Left ventricle myocardium inferior (tissue), 1 donor: Measurements from ENCODE around the gene IFNGR1. TPM values are rescaled to one million over a fixed set of nuclear protein-coding genes. Genes with fewer than 3 reads are reported as not detected.

ENCODE experiments used
- DNase-seq: peaks from one replicate; pipeline ENCODE4 v3.0.0-alpha.2; 2020
- H3K27ac ChIP-seq: fragments of 200-600 bp; replicated peaks from 2 replicates; pipeline ENCODE4 v1.8.0; 2021
- H3K27me3 ChIP-seq: fragments of 200-600 bp; 2 replicates; pipeline ENCODE4 v1.8.0; 2021; ENCODE audit warnings: low read depth
- H3K36me3 ChIP-seq: fragments of 200-600 bp; 2 replicates; pipeline ENCODE4 v1.8.0; 2021
- H3K4me1 ChIP-seq: fragments of 200-600 bp; 2 replicates; pipeline ENCODE4 v1.8.0; 2021
- H3K4me3 ChIP-seq: fragments of 200-600 bp; 2 replicates; pipeline ENCODE4 v1.8.0; 2021; ENCODE audit warnings: mild to moderate bottlenecking, moderate library complexity
- H3K9me3 ChIP-seq: fragments of 200-600 bp; replicated peaks from 2 replicates; pipeline ENCODE4 v1.8.0; 2021
- CTCF ChIP-seq: fragments of 200-600 bp; IDR thresholded peaks from 2 replicates; pipeline ENCODE4 v1.8.0; 2021; ENCODE audit warnings: antibody characterized with exemption, mild to moderate bottlenecking, borderline replicate concordance
- intact Hi-C: fragments of 100-400 bp; cut with micrococcal nuclease; formaldehyde crosslinking; loops from one replicate; pipeline ENCODE4 v1.11.0; 2022
- total RNA-seq: library from RNA; stranded (reverse); fragmentation: NEBNext Ultra II Directional; extraction: Animal tissue kit (Norgen Biotek cat#: 25700); gene quantifications from one replicate; pipeline ENCODE4 v1.2.1, GENCODE V29; 2021
- donor health status: DM: no; HTN: yes; CAD: no; lungs with severe emphysema.

IFNGR1 gene
- total RNA-seq, 1 donor from 2014 or later: 97.6 TPM

DNA sequence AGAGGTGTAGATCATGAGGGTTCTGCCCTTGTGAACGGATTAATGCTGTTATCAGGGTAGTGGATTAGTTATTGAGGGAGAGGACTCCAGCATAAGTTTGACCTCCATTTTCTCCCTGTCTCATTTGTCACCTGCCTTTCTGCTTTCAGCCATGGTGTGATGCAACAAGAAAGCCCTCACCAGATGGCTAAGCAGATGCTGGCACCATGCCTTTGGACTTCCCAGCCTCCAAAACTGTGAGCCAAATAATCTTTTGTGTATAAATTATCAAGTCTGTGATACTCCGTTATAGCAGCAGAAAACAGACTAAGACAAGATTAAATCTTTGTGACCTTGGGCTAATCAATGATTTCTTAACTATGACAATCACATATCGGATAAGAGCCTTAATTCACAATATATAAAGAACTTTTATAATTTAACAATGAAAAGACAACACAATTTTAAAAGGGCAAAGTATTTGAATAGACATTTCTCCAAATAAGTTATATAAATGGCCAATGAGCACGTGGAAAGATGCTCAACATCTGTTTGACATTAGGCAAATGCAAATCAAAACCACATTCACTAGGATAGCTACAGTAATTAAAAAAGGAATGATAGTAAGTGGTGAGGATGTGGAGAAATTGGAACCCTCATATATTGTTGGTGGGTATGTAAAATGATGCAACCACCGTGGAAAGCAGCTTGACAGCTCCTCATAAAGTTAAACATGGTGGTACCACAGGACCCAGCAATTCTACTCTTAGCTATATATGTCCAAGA lies 45.3 kb upstream of the IFNGR1 start:
- peaks cover 48% of the 10 kb centered on the region for H3K4me1 ChIP-seq
- H3K27ac ChIP-seq: peak overlapping the region; percentile 0
- peaks cover 5% of the 10 kb centered on the region for H3K9me3 ChIP-seq
- H3K4me3 ChIP-seq: no peak overlapping the region
- no peaks in the 10 kb centered on the region for H3K36me3 ChIP-seq
- intact Hi-C loops: no loop called here
- H3K27me3 ChIP-seq: no peaks in the 10 kb centered on the region
- DNase-seq: peak; percentile 37
- no peak for TF ChIP-seq CTCF

DNA sequence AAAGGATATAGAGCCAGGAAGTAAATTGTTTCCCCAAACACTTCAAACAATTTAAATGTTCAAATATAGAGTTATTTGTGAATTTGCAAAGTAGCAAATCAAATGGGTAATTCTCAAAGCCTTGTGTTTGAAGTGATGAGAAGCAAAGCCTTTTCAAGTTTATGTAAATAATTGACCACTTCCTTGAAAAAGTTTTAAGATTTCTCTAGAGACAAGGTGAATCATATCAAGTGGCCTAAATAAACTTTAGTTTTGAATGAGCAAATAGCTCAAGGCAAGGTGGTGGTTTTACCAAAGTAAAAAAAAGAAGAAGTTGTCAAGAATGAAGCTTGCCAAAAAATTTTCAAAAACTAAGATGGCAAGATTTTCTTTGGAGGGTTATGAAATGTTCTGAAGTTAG lies 42.6 kb upstream of the IFNGR1 start:
- no peak overlapping the region for H3K4me3 ChIP-seq
- intact Hi-C loops: no loop called here
- H3K27ac ChIP-seq: peak overlapping the region; percentile 73
- no peaks in the 10 kb centered on the region for H3K27me3 ChIP-seq
- peaks cover 7% of the 10 kb centered on the region for H3K9me3 ChIP-seq
- no peak for DNase-seq
- no peak for TF ChIP-seq CTCF
- no peaks in the 10 kb centered on the region for H3K36me3 ChIP-seq
- peaks cover 51% of the 10 kb centered on the region for H3K4me1 ChIP-seq

- H3K36me3 ChIP-seq: no peaks in the 10 kb centered on the region
- DNase-seq: no peak
- peaks cover 11% of the 10 kb centered on the region for H3K9me3 ChIP-seq
- H3K27me3 ChIP-seq: no peaks in the 10 kb centered on the region
- no peak for TF ChIP-seq CTCF
- peaks cover 50% of the 10 kb centered on the region for H3K4me1 ChIP-seq
- H3K4me3 ChIP-seq: no peak overlapping the region
- H3K27ac ChIP-seq: peak overlapping the region; percentile 73
- intact Hi-C loops: no loop called here
Observed at GRCh38 chr6:137261361-137261760, 42.2 kb upstream of the IFNGR1 start.

GRCh38 chr6:137260217-137260616 lies 41.0 kb upstream of the IFNGR1 start:
- Histone ChIP-seq H3K27ac (peak overlapping the region; percentile 73), H3K9me3 (peaks cover 22% of the 10 kb centered on the region), H3K27me3 (no peaks in the 10 kb centered on the region), H3K4me1 (peaks cover 38% of the 10 kb centered on the region), H3K4me3 (no peak overlapping the region), H3K36me3 (no peaks in the 10 kb centered on the region)
- intact Hi-C loops: no loop called here
- no peak for DNase-seq
- no peak for TF ChIP-seq CTCF

DNA sequence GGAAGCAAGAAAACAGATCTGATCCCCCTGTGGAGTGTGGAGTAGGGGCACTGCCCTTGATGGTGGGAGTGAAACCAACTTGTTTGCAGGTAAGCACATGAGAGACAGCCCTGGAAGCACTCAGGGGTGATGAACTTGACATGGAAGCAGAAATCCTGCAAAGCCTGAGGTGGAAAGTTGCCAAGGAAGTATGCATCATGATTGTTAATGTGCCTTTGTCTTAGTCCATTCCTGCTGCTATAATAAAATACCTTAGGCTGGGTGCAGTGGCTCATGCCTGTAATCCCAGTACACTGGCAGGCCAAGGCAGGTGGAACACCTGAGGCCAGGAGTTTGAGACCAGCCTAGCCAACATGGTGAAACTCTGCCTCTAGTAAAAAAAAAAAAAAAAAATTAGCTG lies 40.2 kb upstream of the IFNGR1 start:
- Histone ChIP-seq H3K9me3 (peaks cover 31% of the 10 kb centered on the region), H3K4me3 (no peak overlapping the region), H3K4me1 (peaks cover 37% of the 10 kb centered on the region), H3K36me3 (no peaks in the 10 kb centered on the region), H3K27me3 (no peaks in the 10 kb centered on the region), H3K27ac (no peak overlapping the region)
- no peak for DNase-seq
- intact Hi-C loops: no loop called here
- no peak for TF ChIP-seq CTCF
